GM18951 (cell line): ENCODE results near the gene LETM1.

Experiments
- POLR2A ChIP-seq: IDR thresholded peaks from 4 replicates; pipeline ENCODE4 v1.6.1; 2011; ENCODE audit warnings: mild to moderate bottlenecking; ENCODE audit not compliant: insufficient read length, insufficient read depth; ENCODE audit errors: extremely low read depth
- in situ Hi-C: fragments of 300-500 bp; cut with MboI; formaldehyde crosslinking; loops from one replicate; pipeline ENCODE4 v1.12.0; 2022; ENCODE audit warnings: low sequenced_read_pairs, mixed read lengths, inconsistent platforms; ENCODE audit not compliant: unreplicated experiment

The LETM1 gene

GRCh38 chr4:1869530-1870327 lies 13.8 kb upstream of the LETM1 start:
- in situ Hi-C loops, result no loop called here
- TF ChIP-seq POLR2A, result no peak

GRCh38 chr4:1868912-1869311 lies 13.0 kb upstream of the LETM1 start:
- in situ Hi-C loops, result no loop called here
- no peak for TF ChIP-seq POLR2A

GRCh38 chr4:1868293-1868692 lies 12.3 kb upstream of the LETM1 start:
- TF ChIP-seq POLR2A, result no peak
- in situ Hi-C loops, result no loop called here

DNA sequence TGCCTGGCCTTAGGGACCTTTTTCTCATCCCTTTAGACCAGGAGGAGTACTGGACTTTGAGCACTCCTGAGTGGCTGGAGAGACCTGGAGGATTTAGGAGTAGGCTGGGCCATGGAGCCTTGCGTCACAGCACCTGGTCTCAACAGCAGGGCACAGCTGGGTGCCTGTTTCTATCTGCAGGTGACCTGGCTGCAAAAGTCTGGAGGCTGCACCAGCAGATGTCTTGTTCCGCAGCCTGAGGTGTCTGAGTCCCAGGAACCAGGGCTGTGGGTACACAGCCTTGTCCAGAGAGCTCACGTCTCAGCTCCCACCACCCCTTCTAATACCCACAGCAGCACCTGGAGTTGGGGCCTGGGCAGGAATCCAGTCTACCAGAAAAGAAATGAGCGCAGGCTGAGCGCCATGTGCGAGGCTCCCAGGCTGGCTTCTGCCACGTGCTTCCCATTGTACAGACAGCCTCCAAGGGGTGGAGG lies 10.3 kb upstream of the LETM1 start:
- in situ Hi-C loops, result no loop called here

DNA sequence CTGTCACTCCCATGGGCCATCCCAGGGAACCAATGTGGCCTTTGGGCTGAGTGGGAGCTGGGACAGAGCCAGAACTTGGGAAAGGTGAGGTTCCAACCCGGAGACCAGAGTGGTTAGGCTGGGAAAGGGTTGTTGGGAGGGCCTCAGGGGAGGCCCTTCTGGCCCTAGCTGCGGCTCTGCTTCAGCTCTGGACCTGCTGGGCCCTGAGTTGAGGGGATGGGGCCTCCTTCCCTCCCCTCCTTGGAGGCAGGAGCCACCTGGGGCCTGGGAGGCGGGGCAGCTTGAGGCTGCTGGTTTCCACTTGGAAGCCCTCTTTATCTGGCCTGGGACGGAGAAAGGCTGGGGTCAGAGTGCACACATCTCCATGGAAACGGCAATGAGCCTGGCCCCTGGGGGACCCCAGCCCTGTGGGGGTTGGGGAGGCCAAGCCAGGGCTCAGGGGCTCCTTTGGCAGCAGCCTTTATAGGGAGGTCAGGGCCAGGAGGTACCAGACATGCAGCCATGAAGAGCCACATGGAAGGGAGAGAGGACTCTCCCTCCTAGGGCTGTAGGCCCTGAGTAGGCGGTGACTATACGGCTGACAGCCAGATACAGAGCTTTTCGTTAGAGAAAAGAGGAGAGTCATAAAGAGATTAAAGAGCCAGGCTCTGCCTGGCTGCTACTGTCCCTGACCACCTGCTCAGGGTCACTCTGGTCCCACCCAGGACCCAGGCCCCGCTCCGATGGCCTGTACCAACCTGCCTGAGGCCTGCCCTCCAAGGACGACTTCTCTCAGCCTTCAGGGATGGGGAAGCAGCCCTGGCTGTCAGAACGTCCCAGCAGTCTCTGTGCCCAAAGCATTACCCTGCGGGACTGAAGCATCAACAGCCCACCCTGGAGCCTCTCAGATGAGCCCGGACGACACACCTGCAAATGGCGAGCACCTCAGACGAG lies 8.4 kb upstream of the LETM1 start:
- no peak for TF ChIP-seq POLR2A
- in situ Hi-C loops, result no loop called here

More for the DNA sequence above, 10.3 kb upstream of the LETM1 start:
- no peak for TF ChIP-seq POLR2A

DNA sequence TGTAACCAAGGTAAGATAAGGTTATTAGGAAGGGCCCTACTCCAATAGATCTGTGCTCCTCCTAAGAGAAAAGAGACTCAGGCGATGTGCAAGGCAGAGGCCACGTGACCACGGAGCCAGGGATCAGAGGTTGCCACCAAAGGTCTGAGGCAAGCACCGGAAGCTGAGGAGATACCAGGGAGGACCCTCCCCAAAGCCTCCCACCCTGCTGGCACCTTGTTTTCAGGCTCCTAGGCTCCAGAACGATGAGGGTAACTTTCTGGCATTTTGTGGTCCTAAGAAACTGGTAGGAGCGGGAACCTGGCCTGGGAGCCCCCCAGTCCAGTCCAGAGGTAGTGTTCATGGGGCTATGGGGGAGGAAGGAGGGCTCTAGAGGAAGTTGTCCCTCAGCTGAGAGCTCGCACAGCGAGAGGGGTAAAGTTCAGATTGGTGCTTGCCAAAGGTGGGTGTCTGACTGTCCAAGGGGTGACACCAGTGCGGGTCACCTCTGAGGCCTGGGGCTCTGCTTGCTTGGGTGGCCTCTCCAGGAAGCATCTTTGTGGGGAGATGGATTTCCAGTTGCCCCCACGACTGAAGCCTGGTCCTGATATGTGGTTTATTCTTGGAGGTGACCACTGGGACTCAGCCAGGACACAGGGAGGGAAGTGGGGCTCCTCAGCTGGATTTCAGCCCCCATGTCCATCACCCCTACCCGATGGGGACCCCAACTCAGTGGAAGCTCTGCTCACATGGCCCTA lies 7.5 kb upstream of the LETM1 start:
- in situ Hi-C loops, result no loop called here
- TF ChIP-seq POLR2A, result no peak

GRCh38 chr4:1862961-1863296 lies 7.0 kb upstream of the LETM1 start:
- in situ Hi-C loops, result no loop called here
- no peak for TF ChIP-seq POLR2A

DNA sequence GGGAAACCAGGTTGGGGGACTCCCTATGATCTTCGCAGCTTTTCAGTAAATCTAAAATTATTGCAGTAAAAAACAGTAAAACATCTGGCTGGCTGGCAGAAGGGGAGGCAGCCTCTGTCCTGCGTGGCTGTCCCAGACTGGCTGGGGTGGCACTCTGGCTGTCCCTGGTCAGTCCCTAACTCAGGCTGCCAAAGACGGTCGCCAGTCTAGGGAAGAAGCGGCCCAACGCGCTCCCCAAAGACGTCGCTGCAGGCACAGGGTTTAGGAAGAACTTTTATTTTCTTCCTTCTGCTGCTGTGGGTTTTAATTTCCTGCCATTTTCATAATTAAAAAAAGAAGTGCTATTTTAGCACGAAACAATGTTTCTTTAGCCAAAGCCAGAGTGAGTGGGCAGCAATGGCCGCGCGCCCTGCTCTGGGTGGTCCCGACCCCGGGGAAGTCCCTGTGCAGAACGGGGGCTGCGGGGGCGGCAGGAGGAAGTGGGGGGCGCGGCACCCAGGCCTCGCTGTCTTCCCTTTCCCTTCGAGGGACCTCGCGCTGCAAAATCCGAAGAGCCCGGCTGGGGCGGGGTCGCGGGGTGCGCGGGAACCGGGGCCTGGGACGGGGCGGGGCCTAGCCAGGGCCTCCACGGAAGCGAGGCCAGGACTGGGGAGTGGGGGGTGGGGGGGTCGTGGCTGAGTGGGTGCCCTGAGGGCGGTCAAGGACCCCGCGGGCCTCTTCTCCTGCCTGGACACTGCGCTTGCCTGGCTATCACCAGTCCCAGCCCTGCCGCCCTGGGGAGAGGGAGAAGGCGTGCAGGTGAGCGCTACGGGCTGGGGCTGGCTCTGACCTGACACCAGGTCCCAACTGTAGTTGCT lies 6.3 kb upstream of the LETM1 start:
- no peak for TF ChIP-seq POLR2A
- in situ Hi-C loops, result no loop called here

GRCh38 chr4:1859389-1859753 lies 3.4 kb upstream of the LETM1 start:
- TF ChIP-seq POLR2A, result no peak
- in situ Hi-C loops, result no loop called here

GRCh38 chr4:1857931-1858330 lies 2.0 kb upstream of the LETM1 start:
- in situ Hi-C loops, result no loop called here
- no peak for TF ChIP-seq POLR2A

DNA sequence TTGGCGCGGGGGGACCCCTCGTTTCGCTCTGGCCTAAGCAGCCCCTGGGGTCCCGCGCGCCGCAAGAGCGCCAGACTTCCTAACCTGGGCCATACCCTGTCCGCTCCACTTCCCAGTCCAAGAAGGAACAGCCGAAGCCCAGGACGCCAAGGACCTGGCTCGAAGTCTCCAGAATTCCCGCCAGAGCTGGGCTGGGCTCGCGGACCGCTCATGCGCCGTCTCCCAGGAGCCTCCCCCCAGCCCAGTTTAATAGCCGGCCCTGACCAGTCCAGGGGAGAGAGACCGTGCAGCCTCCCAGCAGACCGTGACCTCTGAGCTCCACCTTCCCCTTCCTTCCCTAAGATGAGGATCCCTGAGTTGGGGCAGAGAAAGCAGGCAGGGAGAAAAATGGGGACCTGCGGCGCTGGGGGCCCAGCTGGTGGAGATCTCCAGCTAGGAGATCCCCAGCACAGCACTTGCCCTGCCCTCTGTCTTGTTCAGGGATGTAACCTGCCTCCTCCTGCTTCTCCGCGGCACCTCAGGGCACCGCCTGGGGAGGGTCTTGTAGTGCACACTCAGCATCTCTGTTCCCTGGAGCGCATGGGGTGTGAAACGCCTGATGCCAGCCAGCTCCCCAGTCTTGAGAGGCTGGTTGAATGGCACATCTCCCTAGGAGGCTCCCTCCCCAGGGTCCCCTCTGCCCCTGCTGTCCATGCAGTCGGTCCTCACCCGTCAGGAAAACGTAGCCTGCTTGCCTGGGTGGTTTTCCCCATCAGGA lies 1.2 kb upstream of the LETM1 start:
- in situ Hi-C loops, result no loop called here
- TF ChIP-seq POLR2A, result no peak
